HG03045 (cell line): ENCODE measurements around the gene F11.
"Not testable (repeated sequence)": the region's sequence is repeated elsewhere in the genome, so short reads cannot be mapped to it uniquely, and the experiment has no call there.

Experiments
- ATAC-seq: cut with Tn5 transposase; IDR thresholded peaks from one replicate; pipeline ENCODE4 v1.9.1; 2021; ENCODE audit warnings: mild to moderate bottlenecking, moderate library complexity; ENCODE audit not compliant: unreplicated experiment

Gene F11

DNA sequence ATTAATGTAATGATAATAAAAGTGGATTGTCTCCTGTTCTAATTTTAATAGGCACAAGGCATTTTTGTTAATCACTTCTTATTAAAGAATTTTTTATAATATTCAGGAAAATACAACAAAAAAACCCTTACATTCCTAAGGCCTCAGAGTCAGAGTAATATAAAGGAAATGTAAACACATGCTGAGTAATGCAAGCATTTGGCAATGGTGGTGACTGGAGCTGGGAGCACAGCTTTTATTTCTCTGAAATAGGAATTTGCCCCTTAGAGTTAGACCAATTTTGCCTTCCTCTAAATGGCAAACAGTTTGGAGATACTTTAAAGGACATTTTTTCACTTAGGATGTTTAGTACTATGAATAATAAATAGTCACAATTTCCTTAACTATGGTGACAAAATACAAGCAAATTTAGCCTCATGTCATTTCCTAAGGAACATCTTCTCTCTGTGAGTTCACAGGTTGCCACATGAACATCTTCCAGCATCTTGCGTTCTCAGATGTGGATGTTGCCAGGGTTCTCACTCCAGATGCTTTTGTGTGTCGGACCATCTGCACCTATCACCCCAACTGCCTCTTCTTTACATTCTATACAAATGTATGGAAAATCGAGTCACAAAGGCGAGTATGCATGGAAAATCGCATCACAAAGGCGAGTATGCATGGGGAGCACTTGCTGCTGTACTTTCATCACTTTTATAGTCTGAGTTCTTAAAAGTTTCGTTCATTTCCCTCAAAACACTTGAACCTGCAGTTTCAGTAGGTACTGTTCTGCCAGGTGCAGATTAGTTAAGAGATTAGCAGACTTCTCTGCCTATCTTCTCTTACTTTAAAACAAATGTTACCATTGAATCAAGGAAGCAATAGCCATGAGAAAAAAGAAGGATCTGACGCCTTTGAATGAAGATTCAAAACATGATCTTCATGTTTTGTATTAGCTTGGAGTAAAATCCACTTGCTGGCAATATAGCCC lies 15.9 kb upstream of the F11 start:
- no peak for ATAC-seq

DNA sequence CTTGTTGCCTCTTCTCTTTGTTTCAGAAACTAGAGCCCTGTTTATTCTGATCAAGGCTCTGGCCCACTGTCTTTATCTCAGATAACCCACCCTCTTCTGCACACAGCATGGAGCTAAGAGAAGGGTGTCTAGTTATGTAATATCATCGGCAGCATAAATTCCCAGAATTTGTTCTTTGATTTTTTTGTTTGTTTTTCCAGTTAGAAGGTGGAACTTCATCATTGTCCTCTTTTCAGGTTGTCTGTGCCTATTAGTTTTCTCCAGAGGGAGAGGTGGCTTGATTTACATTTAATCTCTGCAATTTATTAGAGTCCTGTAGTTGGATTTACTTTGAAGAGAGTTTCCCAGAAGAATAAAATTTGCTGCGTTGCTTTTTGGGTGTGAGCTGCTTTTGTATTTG lies 15.2 kb upstream of the F11 start:
- no peak for ATAC-seq

DNA sequence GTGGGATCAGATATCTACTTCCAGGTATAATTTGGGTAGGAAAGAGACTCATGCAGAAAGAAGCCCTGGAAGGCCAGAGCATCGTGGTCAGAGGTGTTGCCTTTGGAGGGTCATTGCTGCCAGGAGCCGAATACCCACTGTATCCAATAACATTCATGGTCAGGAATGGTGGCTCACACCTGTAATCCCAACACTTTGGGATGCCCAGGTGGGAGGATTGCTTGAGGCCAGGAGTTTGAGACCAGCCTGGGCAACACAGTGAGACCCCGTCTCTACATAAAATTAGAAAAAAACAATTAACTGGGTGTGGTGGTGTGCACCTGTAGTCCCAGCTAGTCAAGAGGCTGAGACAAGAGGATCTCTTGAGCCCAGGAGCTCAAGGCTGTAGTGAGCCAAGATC lies 10.9 kb upstream of the F11 start:
- no peak for ATAC-seq

DNA sequence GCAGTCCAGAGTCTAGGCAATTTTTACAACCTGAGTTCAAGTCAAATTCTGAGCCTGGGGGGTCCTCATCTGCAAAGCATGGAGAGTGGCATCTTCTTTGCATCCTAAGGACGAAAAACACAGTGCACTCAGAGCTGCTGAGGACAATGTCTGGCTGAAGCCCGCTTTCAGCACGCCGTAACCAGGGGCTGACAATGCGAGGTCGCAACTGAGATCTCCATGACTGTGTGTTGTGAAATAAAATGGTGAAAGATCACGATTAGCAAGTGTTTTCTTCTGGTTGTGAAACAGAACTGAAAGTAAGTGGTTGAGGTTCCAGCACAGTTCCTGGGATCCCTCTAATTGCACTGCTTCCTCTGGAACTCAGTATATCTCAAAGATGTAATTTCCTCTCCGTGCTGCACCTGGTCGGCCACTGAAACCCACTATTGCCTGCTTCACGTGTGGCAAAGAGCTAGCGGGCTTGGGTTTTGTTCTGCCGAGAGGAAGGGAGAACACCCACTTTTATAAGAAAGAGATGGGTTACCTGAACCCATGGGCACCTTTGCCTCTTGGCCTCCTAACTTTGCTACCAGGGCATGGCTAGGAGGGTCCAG lies 7.7 kb upstream of the F11 start:
- ATAC-seq: no peak

DNA sequence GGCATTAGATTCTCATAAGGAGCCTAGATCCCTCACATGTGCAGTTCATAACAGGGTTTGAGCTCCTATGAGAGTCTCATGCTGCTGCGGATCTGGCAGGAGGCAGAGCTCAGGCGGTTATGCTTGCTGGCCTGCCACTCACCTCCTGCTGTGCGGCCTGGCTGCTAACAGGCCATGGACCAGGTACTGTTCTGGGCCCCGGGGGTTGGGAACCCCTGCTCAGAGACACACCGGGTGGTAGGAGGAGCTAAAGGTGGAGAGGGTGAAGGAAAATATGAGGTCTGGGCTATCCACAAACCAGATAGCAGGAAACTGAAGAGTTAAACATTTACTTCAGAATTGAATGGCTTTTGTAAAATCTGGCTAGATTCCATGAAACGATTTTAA lies 5.9 kb upstream of the F11 start:
- no peak for ATAC-seq

DNA sequence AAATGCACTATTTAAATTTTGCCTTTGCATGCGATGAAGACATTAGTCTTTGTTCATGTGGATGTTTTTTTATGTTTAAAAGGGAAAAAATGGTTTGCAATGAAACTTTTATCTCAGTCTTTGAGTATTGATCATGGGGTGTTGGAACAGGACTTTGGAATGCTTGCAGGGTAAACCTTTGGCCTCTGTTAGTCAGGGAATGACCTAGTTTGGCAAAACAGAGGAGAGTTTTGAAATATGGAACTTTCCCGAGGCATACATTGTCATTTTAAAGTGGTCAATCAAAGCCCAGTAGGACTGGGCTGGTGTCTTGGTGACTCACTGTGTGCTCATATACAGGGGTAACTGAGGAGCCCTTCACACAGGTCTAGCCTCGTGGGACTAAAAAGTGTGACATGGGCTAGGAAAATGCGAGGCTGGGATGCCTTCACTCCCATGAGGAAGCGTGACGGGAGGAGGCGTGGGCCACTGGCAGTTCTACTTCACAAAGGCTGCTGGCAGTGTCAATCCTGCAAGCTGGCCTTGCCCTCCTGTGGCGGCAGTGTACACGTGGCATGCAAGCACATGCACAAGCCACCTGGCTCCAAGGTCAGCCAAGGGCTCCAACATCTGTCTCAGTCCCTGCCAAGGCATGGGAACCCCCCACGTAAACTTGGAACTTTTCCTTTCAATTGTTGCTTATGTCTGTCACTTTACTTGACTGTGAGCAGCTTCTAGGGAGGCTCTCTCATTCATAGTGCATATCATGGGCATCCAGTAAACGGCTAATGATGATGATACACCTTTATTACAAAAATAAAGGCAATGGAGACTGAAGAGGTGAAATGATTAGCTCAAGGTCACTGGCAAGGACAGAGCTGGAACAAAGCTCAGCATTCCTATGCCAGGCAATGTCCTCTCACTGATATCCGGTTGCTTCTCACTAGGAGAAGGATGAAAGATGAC lies 5.2 kb upstream of the F11 start:
- no peak for ATAC-seq

DNA sequence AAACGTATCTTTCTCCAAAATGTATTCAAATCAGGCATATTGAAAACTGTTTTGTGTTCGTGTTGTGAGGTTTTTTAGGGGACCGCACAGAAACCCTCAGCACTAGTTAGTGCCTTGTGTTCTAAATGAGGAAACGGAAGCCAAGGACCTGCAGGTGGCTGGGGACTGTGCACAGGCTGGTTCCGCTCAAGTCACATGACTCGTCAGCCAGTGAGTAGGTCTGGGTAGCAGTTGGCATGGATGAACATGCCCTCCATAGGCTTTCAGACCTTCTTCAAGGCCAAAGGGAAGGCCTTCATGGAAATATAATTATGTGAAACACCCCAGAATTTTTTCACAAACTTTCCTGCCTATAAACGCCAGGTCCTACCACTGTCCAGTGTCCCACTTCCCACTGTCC lies 1.3 kb upstream of the F11 start:
- no peak for ATAC-seq

DNA sequence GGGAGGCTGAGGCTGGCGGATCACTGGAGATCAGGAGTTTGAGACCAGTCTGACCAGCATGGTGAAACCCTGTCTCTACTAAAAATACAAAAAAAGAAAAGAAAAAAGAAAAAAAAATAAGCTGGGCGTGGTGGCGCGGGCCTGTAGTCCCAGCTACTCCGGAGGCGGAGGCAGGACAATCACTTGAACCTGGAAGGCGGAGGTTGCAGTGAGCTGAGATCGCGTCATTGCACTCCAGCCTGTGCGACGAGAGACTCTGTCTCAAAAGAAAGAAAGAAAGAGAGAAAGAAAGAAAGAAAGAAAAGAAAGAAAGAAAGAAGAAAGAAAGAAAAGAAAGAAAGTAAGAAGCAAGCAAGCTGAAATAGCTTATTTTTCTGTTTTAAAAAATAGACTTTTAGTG lies 739 bp upstream of the F11 start:
- not testable (repeated sequence) for ATAC-seq

DNA sequence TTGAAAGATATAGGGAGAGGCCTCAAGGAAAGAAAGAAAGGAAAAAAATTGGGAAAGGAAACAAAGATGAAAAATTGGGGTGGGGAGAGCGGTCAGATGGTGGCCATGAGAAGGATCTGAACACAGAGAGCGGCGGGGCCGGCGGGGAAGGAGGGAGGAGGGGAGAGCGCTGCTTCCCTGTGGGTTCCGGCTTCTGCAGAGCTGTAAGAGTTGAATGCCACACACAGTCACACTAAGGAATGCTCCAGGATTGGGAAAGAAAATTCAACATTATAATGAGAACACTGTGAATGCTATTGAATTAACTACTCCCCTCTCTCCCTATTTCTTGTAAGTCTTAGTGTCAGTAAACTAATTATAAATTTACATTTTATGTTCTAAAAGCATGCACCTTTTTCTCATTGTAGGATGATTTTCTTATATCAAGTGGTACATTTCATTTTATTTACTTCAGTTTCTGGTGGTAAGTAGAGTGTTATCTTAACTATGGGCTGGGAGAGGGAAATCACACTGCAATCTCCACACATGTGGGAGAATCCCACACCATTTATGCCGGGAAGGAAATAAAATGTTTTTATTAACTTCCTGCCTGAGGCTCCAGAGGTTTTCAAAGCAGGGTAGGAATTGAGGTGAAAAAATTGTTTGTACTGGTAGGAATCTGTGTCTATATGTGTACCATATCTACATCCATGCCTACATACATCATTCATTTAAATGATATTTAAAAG lies 904 bp downstream of the F11 start:
- ATAC-seq: no peak

DNA sequence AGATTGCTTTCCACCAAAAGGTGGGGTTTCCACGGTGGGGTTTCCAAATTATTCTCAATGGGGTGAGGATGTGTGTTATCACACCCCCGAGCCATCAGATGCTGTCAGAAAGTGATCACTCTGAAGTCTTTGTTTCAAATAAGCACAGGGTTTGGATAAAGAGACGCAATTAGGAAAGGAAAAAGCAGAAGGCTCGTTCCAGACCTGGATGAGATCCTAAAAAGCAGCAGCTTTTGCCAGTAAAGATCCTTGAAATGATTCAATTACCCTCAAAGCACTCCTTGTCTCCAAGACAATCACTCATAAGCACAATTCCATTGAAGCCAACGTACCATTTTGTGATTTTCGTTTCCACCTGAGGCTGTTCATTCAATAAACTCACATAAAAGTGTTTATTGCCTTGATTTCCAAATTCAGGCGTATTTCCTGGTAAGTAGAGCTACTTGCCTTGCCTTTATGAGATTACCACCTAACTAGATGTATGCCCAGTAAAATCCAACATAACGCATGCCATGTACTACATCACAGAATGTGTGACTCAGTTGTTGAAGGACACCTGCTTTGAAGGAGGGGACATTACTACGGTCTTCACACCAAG lies 5.2 kb downstream of the F11 start:
- ATAC-seq: no peak

DNA sequence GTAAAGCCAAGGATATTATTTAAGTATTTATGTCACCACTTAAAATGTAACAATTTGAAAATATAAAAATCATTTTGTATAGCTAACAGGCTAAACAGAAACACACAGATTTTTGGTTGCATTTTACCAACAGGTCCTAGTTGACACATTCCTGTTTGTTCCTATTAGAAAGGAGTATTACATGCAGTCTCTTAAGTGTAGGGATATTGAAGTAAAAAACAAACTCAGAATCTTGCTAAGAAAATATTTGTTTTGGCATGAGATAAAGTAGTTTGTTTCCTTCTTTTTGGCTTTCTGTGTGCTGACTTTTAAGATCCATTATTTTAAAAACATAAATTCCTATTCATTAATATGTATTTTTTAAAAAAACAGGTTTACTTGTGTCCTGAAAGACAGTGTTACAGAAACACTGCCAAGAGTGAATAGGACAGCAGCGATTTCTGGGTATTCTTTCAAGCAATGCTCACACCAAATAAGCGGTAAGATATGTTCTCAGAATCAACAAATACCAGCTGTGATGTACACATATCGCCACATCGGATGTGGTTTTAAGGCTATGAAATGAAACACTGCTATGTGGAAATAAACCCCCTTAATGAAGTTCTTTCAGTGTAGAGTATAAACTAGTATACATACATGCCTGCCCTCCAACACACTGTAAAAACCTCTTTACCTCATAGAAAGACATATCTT lies 6.9 kb downstream of the F11 start:
- ATAC-seq: no peak

DNA sequence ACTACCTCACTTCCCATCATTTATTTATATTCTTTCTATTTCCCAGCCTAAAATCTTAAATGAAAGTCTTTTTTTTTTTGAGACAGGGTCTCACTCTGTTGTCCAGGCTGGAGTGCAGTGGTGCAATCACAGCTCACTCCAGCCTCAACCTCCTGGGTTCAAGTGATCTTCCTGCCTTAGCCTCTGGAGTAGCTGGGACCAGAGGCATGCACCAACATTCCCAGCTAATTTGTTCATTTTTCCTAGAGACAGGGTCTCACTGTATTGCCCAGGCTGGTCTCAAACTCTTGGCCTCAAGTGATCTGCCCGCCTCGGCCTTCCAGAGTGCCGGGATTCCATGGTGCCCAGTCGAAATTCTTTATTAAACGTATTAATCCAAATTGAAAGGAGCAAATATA lies 7.4 kb downstream of the F11 start:
- not testable (repeated sequence) for ATAC-seq

DNA sequence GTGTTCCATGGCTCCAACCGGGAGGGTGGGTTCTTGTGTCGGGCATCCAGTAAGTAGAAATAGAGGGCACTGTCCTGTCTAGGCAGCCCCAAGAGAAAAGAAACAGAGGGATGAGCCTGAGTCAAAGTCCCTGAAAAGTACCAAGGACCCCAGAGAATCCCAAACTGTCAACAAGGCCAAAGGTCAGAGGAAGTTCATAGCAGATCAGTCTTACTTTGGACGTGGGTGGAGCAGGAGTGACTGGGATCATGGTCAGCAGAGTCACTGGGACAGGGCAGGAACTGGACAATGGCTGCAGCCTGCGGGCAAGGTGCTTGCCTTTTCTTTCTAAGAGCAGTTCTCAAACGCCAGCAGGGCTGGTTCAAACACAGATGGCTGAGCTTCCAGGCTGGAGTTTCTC lies 17.3 kb downstream of the F11 start:
- no peak for ATAC-seq

DNA sequence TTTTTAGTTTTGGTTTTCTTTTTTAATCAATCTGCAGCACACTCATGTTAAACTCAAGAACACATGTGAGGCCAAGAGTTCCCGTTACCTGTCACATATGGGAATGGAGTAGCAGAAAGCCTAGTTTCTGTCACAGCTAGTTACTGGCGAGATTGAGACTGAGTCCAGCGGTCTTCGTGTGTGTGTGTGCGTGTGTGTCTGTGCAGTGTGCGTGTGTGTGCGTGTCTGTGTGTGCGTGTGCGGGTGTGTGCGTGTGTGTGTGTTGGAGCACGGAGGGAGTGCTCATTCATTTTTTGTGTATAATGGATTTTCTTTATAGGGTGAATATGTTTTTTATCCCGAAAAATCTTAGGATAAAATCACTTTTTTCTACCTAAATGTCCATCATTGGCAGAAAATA lies 19.2 kb downstream of the F11 start:
- ATAC-seq: no peak

DNA sequence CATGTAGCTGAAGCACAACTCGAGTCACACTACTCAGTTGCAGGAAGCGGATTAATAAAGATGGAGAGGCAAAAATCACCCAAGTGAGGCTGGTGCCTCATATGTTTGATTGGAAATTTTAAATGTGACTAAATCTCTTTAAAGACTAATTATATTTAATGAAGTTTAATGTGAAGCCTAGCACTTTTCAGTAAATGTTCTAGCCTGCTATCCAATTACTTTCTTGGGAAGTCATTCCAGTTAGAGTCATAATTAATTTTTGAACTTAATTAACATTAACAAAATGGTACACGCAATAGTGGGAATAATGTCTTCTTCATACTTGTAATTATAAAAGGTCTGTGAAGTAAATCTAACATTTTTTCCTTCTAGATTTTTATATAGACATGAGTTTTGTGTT lies 20.6 kb downstream of the F11 start:
- no peak for ATAC-seq

DNA sequence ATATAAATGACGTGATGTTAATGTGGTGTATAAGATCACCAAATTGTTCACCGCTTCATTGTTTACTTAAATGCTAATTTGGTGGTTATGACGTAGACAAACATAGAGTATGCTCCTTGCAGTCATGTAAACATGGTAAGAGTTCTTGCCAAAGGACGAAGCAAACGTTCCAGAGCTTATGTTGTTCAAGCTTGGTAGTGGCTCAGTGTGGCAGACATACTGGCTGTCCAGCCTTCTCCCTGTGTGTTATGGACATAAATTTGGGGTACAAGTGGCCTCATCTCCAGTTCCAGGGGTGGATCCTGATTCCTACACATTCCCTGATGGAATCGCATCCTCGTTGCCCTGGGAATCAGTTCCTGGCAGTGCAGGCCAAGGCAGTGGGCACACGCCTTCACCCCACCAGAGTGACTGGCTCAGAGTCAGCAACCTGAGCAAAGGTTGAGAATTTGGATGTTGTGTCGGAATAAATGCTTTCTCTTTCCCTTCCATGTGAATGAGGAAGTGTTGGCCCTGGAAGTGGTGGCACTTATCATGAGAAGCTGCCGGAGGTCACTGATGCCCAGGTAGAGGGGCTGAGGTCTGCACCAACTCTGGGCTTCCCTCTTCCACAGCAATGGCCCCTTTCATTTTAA lies 25.4 kb downstream of the F11 start:
- no peak for ATAC-seq

DNA sequence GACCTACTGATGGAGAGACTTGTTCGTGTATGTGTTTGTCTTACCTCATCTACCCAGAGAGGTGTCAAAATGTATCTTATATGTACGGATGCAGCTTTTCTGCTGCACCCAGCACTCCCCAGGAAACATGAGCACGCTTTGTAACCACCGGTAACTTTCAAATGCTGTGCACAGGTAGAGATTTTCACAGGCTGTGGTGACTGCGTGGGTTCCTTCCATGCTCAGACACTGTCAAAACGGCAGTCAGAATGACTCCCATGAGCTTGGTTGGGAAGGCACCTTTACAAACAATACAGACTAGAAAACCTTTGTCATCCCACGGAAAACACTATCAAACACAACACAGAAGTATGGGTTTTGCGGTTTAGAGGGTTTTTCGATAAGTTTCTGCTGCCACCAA lies 28.2 kb downstream of the F11 start:
- no peak for ATAC-seq

DNA sequence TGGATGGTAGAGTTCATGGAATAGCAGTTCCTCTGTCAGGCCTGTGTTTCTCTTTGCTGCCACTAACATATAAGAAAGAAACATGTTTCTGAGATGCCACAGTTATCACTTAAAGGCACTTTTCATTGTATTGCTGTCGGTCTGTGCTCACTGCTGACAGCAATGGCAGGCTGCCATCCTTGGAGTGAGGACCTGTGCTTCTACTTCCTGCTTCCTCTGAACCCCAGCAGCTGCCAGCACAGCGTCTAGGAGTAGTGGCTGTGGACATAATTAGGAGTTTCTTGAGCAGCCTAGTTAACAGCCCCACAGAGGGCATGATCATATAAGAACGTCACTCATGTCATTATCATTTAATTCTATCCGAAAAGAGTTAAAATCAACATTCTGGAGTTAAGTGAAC lies 30.5 kb downstream of the F11 start:
- no peak for ATAC-seq

DNA sequence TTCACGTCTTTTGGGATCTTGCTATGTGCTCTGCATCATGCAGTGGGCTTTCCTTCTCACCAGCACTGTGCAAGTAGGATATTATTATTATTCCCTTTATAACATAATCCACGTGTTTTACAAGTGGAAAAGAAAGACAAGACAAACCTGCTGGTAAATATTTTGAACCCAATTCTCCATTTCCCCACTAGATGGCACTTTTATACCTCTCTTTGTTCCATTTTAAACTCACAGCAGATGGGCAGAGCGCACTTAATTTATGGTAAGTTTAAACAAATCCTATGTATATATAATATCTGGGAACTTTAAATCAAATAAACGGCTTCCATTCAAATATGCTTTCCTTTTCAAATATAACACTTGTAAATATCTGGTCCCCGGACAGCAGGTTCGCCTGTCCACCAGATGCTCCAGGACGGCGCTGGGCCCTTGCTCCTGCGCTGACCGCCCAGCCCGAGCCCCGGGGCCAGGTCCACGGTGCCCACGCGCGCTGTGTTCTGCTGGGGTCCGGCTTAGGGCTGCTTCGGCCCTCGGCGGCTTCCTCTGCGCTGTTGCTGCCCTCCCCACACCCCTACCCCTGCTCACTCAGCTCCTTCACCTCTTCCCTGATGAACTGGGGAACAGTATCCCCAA lies 31.1 kb downstream of the F11 start:
- no peak for ATAC-seq
